NT2/D1 (cell line): ENCODE measurements around the gene SPTLC1.

ENCODE experiments used
- DNase-seq: peaks from one replicate; pipeline ENCODE4 v3.0.0-alpha.2; 2011; ENCODE audit warnings: low read depth, low spot score
- H3K27me3 ChIP-seq: 2 replicates; pipeline ENCODE4 v1.6.0; 2011; ENCODE audit warnings: mild to moderate bottlenecking; ENCODE audit not compliant: insufficient read length, insufficient read depth
- H3K36me3 ChIP-seq: 2 replicates; pipeline ENCODE4 v1.6.1; 2011; ENCODE audit warnings: mild to moderate bottlenecking, low read length, mixed read lengths; ENCODE audit not compliant: insufficient read depth, insufficient read length
- H3K4me1 ChIP-seq: 2 replicates; pipeline ENCODE4 v1.5.1; 2011; ENCODE audit not compliant: insufficient read depth, insufficient read length
- H3K4me3 ChIP-seq: 2 replicates; pipeline ENCODE4 v1.5.1; 2011; ENCODE audit warnings: low read depth; ENCODE audit not compliant: insufficient read length
- H3K9ac ChIP-seq: 2 replicates; pipeline ENCODE4 v1.6.0; 2011; ENCODE audit warnings: low read depth; ENCODE audit not compliant: insufficient read length
- H3K9me3 ChIP-seq: 2 replicates; pipeline ENCODE4 v1.5.1; 2011; ENCODE audit warnings: mild to moderate bottlenecking, low read length; ENCODE audit not compliant: insufficient read depth
- SUZ12 ChIP-seq: IDR thresholded peaks from 2 replicates; pipeline ENCODE4 v1.6.1; 2011; ENCODE audit not compliant: insufficient read length, insufficient read depth; ENCODE audit errors: extremely low read depth
- YY1 ChIP-seq: IDR thresholded peaks from 2 replicates; pipeline ENCODE4 v1.6.1; 2011; ENCODE audit not compliant: insufficient read length, insufficient read depth
- ZNF274 ChIP-seq: IDR thresholded peaks from 2 replicates; pipeline ENCODE4 v1.6.1; 2011; ENCODE audit warnings: mild to moderate bottlenecking, low read depth, low read length

SPTLC1 gene

DNA sequence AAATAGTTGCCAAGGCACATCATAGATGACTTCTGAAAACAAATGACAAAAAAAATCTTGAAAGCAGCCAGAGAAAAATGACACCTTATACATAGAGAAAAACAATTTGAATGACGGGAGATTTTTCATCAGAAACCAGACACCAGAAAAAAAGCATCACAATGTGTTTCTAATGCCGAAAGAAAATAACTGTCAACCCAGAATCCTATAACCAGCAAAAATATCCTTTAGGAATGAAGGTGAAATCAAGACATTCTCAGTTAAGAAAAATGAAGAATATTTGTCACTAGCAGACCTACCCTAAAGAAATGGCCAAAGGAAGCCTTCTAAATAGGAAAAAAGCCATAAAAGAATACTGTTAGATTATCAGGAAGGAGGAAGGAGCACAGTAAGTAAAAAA lies 54.0 kb downstream of the SPTLC1 start:
- Histone ChIP-seq H3K9me3 (peaks cover 49% of the 10 kb centered on the region), H3K27me3 (no peaks in the 10 kb centered on the region), H3K4me1 (peaks cover 2% of the 10 kb centered on the region), H3K4me3 (no peak overlapping the region), H3K36me3 (peaks cover 66% of the 10 kb centered on the region), H3K9ac (no peak overlapping the region)
- no peak for TF ChIP-seq YY1
- TF ChIP-seq ZNF274 = no peak
- TF ChIP-seq SUZ12 = no peak
- no peak for DNase-seq

DNA sequence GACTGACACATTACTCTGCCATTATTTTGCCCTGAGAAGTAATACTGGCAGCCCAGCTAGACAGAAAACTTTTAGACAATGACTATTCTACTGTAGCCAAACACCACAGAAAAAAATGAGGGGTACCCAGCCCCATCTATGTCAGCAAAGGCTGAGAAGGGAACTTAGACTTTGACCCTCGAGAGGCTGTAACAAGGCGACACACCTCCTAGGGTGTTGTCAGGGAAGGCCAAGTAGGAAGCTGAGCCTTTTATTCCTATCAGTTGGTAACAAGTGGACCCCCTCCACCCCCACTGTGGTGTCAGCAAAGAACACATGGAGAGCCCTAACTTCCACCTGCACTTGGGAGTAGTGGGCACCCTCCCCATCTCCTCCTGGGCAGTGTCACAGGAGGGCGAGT lies 55.6 kb downstream of the SPTLC1 start:
- Histone ChIP-seq H3K36me3 (peaks cover 56% of the 10 kb centered on the region), H3K27me3 (no peaks in the 10 kb centered on the region), H3K4me1 (peaks cover 5% of the 10 kb centered on the region), H3K9ac (no peak overlapping the region), H3K9me3 (peaks cover 41% of the 10 kb centered on the region), H3K4me3 (no peak overlapping the region)
- TF ChIP-seq SUZ12 = no peak
- TF ChIP-seq ZNF274 = no peak
- no peak for TF ChIP-seq YY1
- no peak for DNase-seq

DNA sequence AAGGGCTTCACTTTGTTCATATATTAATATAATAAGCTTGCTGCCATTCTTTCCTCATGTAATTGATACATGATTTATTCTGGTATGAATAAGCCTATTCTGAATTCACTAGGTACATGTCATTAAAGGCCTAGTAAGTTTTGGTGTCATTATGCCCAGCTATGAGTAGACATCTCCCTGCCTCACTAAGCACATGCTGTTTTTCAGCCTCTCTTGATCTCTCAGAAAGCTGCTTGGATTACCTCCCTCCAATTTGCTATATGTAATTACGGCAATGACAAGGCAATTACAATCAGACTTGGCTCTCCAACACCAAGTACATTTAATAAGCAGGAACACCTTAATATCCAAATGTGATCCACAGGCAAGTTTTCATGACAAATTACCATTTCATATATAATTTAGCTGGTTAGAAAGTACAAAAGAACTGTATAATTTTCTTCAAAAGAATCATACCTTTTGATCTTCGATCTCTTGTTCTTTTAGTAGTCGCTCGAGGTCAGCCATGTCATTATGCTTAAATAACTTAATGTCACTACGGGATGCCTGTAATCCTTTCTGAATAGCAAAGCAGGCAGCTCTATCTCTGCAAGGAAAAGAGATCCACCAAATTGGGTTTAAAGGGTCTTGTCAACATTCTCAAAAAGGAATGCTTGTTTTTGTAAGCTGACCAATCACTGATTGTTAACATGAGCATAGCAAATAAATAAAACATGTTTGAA lies 56.3 kb downstream of the SPTLC1 start:
- TF ChIP-seq SUZ12 = no peak
- no peak for TF ChIP-seq YY1
- no peak for TF ChIP-seq ZNF274
- peaks cover 8% of the 10 kb centered on the region for H3K4me1 ChIP-seq
- DNase-seq = no peak
- peaks cover 57% of the 10 kb centered on the region for H3K36me3 ChIP-seq
- H3K4me3 ChIP-seq = no peak overlapping the region
- H3K9ac ChIP-seq = no peak overlapping the region
- no peaks in the 10 kb centered on the region for H3K27me3 ChIP-seq
- peaks cover 33% of the 10 kb centered on the region for H3K9me3 ChIP-seq

DNA sequence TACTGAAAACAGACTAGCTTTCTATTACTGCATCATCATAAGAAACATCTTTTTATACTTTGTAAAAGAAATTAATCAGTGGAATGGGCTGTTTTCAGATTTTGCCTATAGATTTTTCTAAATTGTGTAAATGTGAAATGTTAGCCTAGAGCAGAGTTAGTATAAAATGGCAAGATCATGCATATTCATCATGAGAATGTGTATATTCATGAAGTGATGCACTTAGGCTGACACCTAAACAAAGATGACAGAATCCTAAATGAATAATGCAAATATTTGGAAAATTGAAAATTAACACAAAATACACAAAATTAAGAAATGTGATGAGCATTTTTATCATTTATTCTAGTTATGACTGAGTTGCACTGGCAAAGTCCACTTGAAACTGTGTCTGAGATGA lies 57.2 kb downstream of the SPTLC1 start:
- Histone ChIP-seq H3K9me3 (peaks cover 27% of the 10 kb centered on the region), H3K36me3 (peaks cover 59% of the 10 kb centered on the region), H3K27me3 (no peaks in the 10 kb centered on the region), H3K4me1 (peaks cover 8% of the 10 kb centered on the region), H3K9ac (no peak overlapping the region), H3K4me3 (no peak overlapping the region)
- DNase-seq = no peak
- TF ChIP-seq SUZ12 = no peak
- TF ChIP-seq ZNF274 = no peak
- no peak for TF ChIP-seq YY1

DNA sequence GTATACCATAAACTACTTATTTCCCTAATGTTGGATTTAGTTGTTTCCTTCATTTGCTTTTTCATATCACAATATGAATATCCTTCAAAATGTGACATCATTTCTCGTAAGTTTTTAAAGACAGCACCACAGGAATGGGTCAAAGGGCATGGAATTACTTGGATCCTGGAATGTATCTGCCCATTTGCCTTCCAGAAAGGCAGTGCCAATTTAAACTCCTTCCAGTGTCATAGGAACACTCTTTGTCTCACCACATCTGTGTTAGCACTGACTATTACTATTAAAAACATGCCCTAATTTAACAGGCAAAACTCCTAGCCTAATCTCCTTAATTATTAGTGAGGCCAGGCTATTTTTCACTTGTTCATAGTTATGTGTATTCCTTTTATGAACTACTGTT lies 58.0 kb downstream of the SPTLC1 start:
- H3K9me3 ChIP-seq = peaks cover 19% of the 10 kb centered on the region
- TF ChIP-seq YY1 (no peak), ZNF274 (no peak), SUZ12 (no peak)
- H3K27me3 ChIP-seq = no peaks in the 10 kb centered on the region
- H3K9ac ChIP-seq = no peak overlapping the region
- peaks cover 8% of the 10 kb centered on the region for H3K4me1 ChIP-seq
- no peak overlapping the region for H3K4me3 ChIP-seq
- no peak for DNase-seq
- H3K36me3 ChIP-seq = peaks cover 58% of the 10 kb centered on the region

DNA sequence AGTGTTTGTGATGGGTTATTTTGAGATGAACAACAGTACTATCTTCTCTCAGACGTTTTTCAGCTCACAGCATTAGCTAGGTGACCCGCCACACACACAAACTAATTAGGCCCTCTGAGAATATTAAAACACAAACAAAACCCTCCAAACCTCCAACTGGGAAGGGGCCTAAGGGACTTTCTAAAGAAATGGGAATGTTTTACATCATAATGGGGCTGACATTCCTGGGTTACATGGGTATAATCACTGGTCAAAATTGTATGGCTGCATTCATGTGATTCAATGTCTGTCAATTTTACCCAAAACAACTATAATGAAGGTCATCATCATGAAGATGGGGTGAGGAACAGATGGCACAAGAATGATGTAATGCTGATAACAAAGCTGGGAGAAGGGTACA lies 59.6 kb downstream of the SPTLC1 start:
- H3K4me3 ChIP-seq = no peak overlapping the region
- H3K27me3 ChIP-seq = no peaks in the 10 kb centered on the region
- H3K9ac ChIP-seq = no peak overlapping the region
- peak; percentile 78 for DNase-seq
- H3K9me3 ChIP-seq = peaks cover 3% of the 10 kb centered on the region; the same call in 1 of the 2 replicates
- TF ChIP-seq YY1 (no peak), ZNF274 (no peak), SUZ12 (no peak)
- peaks cover 8% of the 10 kb centered on the region for H3K4me1 ChIP-seq
- peaks cover 58% of the 10 kb centered on the region for H3K36me3 ChIP-seq

DNA sequence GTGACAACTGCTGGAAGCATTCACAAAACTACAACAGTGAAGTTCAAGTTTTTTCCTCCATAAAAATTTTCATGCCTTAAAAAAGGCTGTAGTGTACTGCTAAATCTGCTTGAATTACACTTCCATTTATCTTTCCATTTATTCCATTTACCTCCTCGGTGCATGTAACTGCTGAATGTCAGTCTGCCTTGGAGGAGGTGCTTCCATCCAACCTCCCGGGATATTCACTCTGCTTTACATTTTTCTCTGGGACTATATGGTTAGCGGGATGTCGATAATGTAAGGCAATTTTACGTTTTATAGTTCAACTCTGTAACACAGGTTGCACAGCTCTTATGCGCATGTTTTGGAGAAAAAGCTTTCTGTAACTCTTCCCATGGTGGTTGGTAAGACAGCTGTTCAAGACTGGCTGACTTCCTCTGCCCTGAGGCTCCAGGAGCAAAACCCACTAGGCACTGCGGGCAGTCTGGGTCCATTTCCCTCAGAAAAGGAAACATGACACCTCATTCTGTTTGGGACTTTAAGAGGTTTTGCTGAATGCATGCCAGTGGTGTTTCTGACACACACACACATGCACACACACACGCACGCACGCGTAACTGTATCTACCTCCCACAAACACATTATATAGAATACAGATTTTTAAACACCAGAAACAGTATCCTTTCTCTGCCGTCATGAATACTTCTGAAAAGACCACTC lies 66.1 kb downstream of the SPTLC1 start:
- H3K36me3 ChIP-seq = peaks cover 74% of the 10 kb centered on the region
- H3K4me1 ChIP-seq = peaks cover 6% of the 10 kb centered on the region
- no peaks in the 10 kb centered on the region; the same call in 1 of the 2 replicates for H3K9me3 ChIP-seq
- H3K9ac ChIP-seq = no peak overlapping the region
- DNase-seq = no peak
- no peak overlapping the region for H3K4me3 ChIP-seq
- TF ChIP-seq SUZ12 = no peak
- no peak for TF ChIP-seq ZNF274
- TF ChIP-seq YY1 = no peak
- H3K27me3 ChIP-seq = no peaks in the 10 kb centered on the region
